WTC11 (cell line): ENCODE results near the gene HSPH1.

Source experiments
- ESRRA ChIP-seq: sonication (generic); formaldehyde crosslinking; IDR thresholded peaks from 2 replicates; pipeline ENCODE4 v1.8.1; 2022; ENCODE audit warnings: mild to moderate bottlenecking, missing genetic modification reagents, borderline replicate concordance
- FOXP1 ChIP-seq: sonication (generic); formaldehyde crosslinking; IDR thresholded peaks from 2 replicates; pipeline ENCODE4 v1.8.0; 2022; ENCODE audit warnings: missing genetic modification reagents, mild to moderate bottlenecking, moderate library complexity, borderline replicate concordance
- IRF2 ChIP-seq: sonication (generic); formaldehyde crosslinking; IDR thresholded peaks from 2 replicates; pipeline ENCODE4 v1.8.0; 2022; ENCODE audit warnings: low read depth, missing genetic modification reagents, borderline replicate concordance
- NR2C2 ChIP-seq: sonication (generic); formaldehyde crosslinking; IDR thresholded peaks from 2 replicates; pipeline ENCODE4 v1.8.0; 2022; ENCODE audit warnings: mild to moderate bottlenecking, missing genetic modification reagents
- ZNF416 ChIP-seq: fragments of 250-450 bp; sonication (Bioruptor Pico); IDR thresholded peaks from 2 replicates; pipeline ENCODE4 v1.9.0; 2021; ENCODE audit warnings: mild to moderate bottlenecking, inconsistent platforms
- TF ChIP-seq, protein P1 (sequence below): fragments of 200-600 bp; IDR thresholded peaks from 2 replicates; pipeline ENCODE4 v1.8.0; 2022; ENCODE audit warnings: antibody characterized with exemption

DNA sequence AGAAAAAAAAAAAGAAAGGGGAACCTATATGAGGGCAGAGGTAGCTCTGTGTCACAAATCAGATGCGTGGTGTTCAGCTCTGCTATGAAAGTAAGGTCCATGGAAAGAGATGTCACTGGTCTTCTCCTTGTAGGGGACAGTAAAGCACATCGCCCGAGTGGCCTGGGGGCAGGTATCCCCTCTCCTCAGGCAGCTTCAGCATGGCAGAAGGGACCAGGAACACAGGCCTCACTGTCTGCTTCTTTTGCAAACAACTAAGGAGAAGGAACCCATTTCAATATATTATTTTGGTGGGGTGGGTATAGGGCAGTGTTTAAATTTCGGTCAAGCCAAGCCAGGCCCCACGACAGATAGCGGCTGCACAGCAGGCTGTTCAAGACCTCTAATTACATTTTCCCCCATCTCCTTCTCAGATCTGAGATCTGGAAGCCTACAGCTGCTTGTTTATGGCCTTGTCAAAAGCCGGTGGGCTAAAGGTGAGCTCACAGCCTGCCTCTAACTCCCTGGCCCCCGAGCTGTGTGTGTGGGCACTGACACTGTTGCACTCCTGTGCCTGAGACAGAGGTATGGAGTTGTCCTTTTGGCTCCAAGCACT is 72.8 kb downstream of the HSPH1 start:
- no peak for TF ChIP-seq ESRRA (CRISPR knock-in tag)
- TF ChIP-seq, protein P1, sequence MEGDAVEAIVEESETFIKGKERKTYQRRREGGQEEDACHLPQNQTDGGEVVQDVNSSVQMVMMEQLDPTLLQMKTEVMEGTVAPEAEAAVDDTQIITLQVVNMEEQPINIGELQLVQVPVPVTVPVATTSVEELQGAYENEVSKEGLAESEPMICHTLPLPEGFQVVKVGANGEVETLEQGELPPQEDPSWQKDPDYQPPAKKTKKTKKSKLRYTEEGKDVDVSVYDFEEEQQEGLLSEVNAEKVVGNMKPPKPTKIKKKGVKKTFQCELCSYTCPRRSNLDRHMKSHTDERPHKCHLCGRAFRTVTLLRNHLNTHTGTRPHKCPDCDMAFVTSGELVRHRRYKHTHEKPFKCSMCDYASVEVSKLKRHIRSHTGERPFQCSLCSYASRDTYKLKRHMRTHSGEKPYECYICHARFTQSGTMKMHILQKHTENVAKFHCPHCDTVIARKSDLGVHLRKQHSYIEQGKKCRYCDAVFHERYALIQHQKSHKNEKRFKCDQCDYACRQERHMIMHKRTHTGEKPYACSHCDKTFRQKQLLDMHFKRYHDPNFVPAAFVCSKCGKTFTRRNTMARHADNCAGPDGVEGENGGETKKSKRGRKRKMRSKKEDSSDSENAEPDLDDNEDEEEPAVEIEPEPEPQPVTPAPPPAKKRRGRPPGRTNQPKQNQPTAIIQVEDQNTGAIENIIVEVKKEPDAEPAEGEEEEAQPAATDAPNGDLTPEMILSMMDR = no peak
- no peak for TF ChIP-seq NR2C2 (CRISPR knock-in tag)
- TF ChIP-seq IRF2 (CRISPR knock-in tag) = no peak
- no peak for TF ChIP-seq FOXP1 (CRISPR knock-in tag)
- no peak for TF ChIP-seq ZNF416
